T-cell (primary cell): ENCODE results near the gene NBPF9. TPM values are rescaled to one million over a fixed set of nuclear protein-coding genes. Genes with fewer than 3 reads are reported as not detected.
"Not testable (repeated sequence)": the region's sequence is repeated elsewhere in the genome, so short reads cannot be mapped to it uniquely, and the experiment has no call there.

Source experiments
- ATAC-seq, 4 experiments: fragments of 200-7000 bp in 3 of 4; fragments of 150-1000 bp in 1 of 4; cut with Tn5 transposase; replicated peaks in 1 of 4; 1 replicate in 3 of 4; 2 replicates in 1 of 4; pipeline ENCODE4 v1.10.0; 2021; ENCODE audit warnings: moderate library complexity in 3 of 4, mild to moderate bottlenecking in 2 of 4, moderate number of reproducible peaks in 1 of 4
- CTCF ChIA-PET, 2 donors: fragments of 300-600 bp; sonication (Branson Sonifier 250); formaldehyde crosslinking; loops; one replicate each; lab custom pipeline; 2022; ENCODE audit warnings: antibody characterized with exemption in 2 of 2; lab: Charles Lee
- POLR2A ChIA-PET, 2 donors: fragments of 300-600 bp; sonication (Branson Sonifier 250); formaldehyde crosslinking; loops; one replicate each; lab custom pipeline; 2022; ENCODE audit warnings: antibody characterized with exemption in 2 of 2; lab: Charles Lee
- DNase-seq, 35 experiments: peaks; one replicate each; pipeline versions ENCODE4 v3.0.0 to v3.0.0-alpha.2; 2013 to 2023
- H3K27ac ChIP-seq: one replicate; pipeline ENCODE4 v1.5.1; 2013; ENCODE audit warnings: low read length
- H3K27me3 ChIP-seq, 2 experiments: replicated peaks in 1 of 2; 1 replicate in 1 of 2; 2 replicates in 1 of 2; pipeline versions ENCODE4 v1.6.1 to v1.7.0; 2013; ENCODE audit warnings: low read length in 1 of 2, mixed read lengths in 1 of 2; ENCODE audit not compliant: control insufficient read depth in 2 of 2, insufficient read depth in 2 of 2; ENCODE audit errors: extremely low read depth in 1 of 2
- H3K36me3 ChIP-seq, 2 donors: 1 replicate in 1 of 2; 2 replicates in 1 of 2; pipeline versions ENCODE4 v1.6.1 to v1.7.0; 2013; ENCODE audit warnings: low read length in 1 of 2; ENCODE audit not compliant: control insufficient read depth in 2 of 2, insufficient read depth in 1 of 2; ENCODE audit errors: extremely low read depth in 1 of 2
- H3K4me1 ChIP-seq, 2 experiments: 1 replicate in 1 of 2; 2 replicates in 1 of 2; pipeline versions ENCODE4 v1.6.1 to v1.7.0; 2013; ENCODE audit warnings: low read length in 2 of 2, mixed read lengths in 1 of 2; ENCODE audit not compliant: insufficient read depth in 2 of 2, control insufficient read depth in 1 of 2; ENCODE audit errors: extremely low read depth in 1 of 2
- H3K4me3 ChIP-seq, 2 donors: 1 replicate in 1 of 2; 2 replicates in 1 of 2; pipeline versions ENCODE4 v1.5.1 to v1.7.0; 2013; ENCODE audit warnings: mild to moderate bottlenecking in 2 of 2, low read length in 1 of 2, moderate library complexity in 1 of 2; ENCODE audit not compliant: control insufficient read depth in 1 of 2; ENCODE audit errors: extremely low read depth in 1 of 2
- H3K9me3 ChIP-seq: 2 replicates; pipeline ENCODE4 v1.7.0; 2013
- H3K27ac Mint-ChIP-seq, 2 donors: one replicate each; pipeline ENCODE4 v1.8.0; 2020 to 2021; ENCODE audit warnings: mild to moderate bottlenecking in 2 of 2, mixed read lengths in 2 of 2
- H3K27me3 Mint-ChIP-seq, 2 donors: one replicate each; pipeline ENCODE4 v1.8.0; 2021 to 2022; ENCODE audit warnings: mixed read lengths in 2 of 2
- H3K36me3 Mint-ChIP-seq: one replicate; pipeline ENCODE4 v1.8.0; 2021; ENCODE audit warnings: mixed read lengths
- H3K4me1 Mint-ChIP-seq, 3 donors: one replicate each; pipeline ENCODE4 v1.8.0; 2020 to 2022; ENCODE audit warnings: mixed read lengths in 3 of 3, mild to moderate bottlenecking in 1 of 3
- H3K4me3 Mint-ChIP-seq, 3 donors: one replicate each; pipeline ENCODE4 v1.8.0; 2020 to 2022; ENCODE audit warnings: mild to moderate bottlenecking in 3 of 3, mixed read lengths in 3 of 3, moderate library complexity in 3 of 3
- H3K9me3 Mint-ChIP-seq, 3 donors: one replicate each; pipeline ENCODE4 v1.8.0; 2020 to 2022; ENCODE audit warnings: mixed read lengths in 3 of 3
- WGBS: methylation state at CpG from one replicate; pipeline ENCODE4 v1.1.5; 2013; ENCODE audit warnings: missing lambda C conversion rate; ENCODE audit not compliant: insufficient coverage; 5-methylcytosine and 5-hydroxymethylcytosine counted together
- total RNA-seq, 35 experiments: library from RNA in 6 of 35; stranded (reverse) in 6 of 35; fragments of 120-200 nt in 1 of 35; gene quantifications; one replicate each; pipeline versions ENCODE4 v1.2.1 to v1.2.4 and lab custom pipeline; 2013 to 2026

The NBPF9 gene
- total RNA-seq, 5 donors from 2014 or later (not counting 1 experiment from before 2014, with no cell fraction given) = 42.9 to 60.1 (median 45.5) TPM

GRCh38 chr1:149016626-149017025 is 86.7 kb downstream of the NBPF9 start:
- H3K4me3 Mint-ChIP-seq, ATAC-seq, POLR2A ChIA-PET, H3K9me3 ChIP-seq, H3K27me3 Mint-ChIP-seq, H3K27ac ChIP-seq, H3K36me3 ChIP-seq, H3K4me3 ChIP-seq, H3K36me3 Mint-ChIP-seq, H3K4me1 Mint-ChIP-seq, H3K9me3 Mint-ChIP-seq, H3K4me1 ChIP-seq, DNase-seq, CTCF ChIA-PET, H3K27ac Mint-ChIP-seq, H3K27me3 ChIP-seq: not testable (repeated sequence)
- no CpG with 5 or more reads among the region's 2 CpGs for WGBS

- POLR2A ChIA-PET, H3K4me3 ChIP-seq, H3K4me1 Mint-ChIP-seq, CTCF ChIA-PET, ATAC-seq, H3K27ac ChIP-seq, H3K9me3 Mint-ChIP-seq, H3K36me3 Mint-ChIP-seq, H3K4me1 ChIP-seq, H3K36me3 ChIP-seq, H3K27me3 Mint-ChIP-seq, H3K27me3 ChIP-seq, H3K9me3 ChIP-seq, H3K4me3 Mint-ChIP-seq, DNase-seq, H3K27ac Mint-ChIP-seq: not testable (repeated sequence)
- WGBS = no CpG with 5 or more reads among the region's 3 CpGs
Observed at GRCh38 chr1:149015522-149015921, 87.8 kb downstream of the NBPF9 start.

GRCh38 chr1:149013513-149013912 is 89.8 kb downstream of the NBPF9 start:
- H3K9me3 Mint-ChIP-seq, H3K4me1 ChIP-seq, POLR2A ChIA-PET, ATAC-seq, H3K4me1 Mint-ChIP-seq, DNase-seq, H3K27me3 Mint-ChIP-seq, CTCF ChIA-PET, H3K9me3 ChIP-seq, H3K36me3 Mint-ChIP-seq, H3K27ac Mint-ChIP-seq, H3K4me3 ChIP-seq, H3K27me3 ChIP-seq, H3K4me3 Mint-ChIP-seq, H3K27ac ChIP-seq, H3K36me3 ChIP-seq: not testable (repeated sequence)
- no CpG with 5 or more reads among the region's 4 CpGs for WGBS

- H3K36me3 ChIP-seq, H3K36me3 Mint-ChIP-seq, H3K4me1 Mint-ChIP-seq, POLR2A ChIA-PET, H3K4me3 ChIP-seq, DNase-seq, H3K4me1 ChIP-seq, H3K9me3 Mint-ChIP-seq, ATAC-seq, H3K27ac Mint-ChIP-seq, H3K27me3 Mint-ChIP-seq, H3K9me3 ChIP-seq, H3K27ac ChIP-seq, H3K4me3 Mint-ChIP-seq, H3K27me3 ChIP-seq, CTCF ChIA-PET: not testable (repeated sequence)
- WGBS = no CpG with 5 or more reads among the region's 5 CpGs
Observed at GRCh38 chr1:149012599-149012998, 90.8 kb downstream of the NBPF9 start.

GRCh38 chr1:149009761-149010160 is 93.6 kb downstream of the NBPF9 start:
- H3K4me1 Mint-ChIP-seq, H3K36me3 Mint-ChIP-seq: not testable (repeated sequence)
- no CpG with 5 or more reads among the region's 3 CpGs for WGBS

GRCh38 chr1:149008769-149009168 is 94.6 kb downstream of the NBPF9 start:
- H3K4me1 ChIP-seq, POLR2A ChIA-PET, H3K9me3 Mint-ChIP-seq, H3K4me3 ChIP-seq, H3K4me1 Mint-ChIP-seq, H3K27me3 Mint-ChIP-seq, H3K36me3 ChIP-seq, ATAC-seq, CTCF ChIA-PET, H3K27ac Mint-ChIP-seq, H3K27ac ChIP-seq, H3K4me3 Mint-ChIP-seq, H3K9me3 ChIP-seq, H3K36me3 Mint-ChIP-seq, DNase-seq, H3K27me3 ChIP-seq: not testable (repeated sequence)
- no CpG with 5 or more reads among the region's 2 CpGs for WGBS

More at GRCh38 chr1:149009761-149010160, 93.6 kb downstream of the NBPF9 start:
- H3K27ac Mint-ChIP-seq, H3K27ac ChIP-seq, H3K27me3 Mint-ChIP-seq, DNase-seq, H3K9me3 Mint-ChIP-seq, H3K4me1 ChIP-seq, H3K4me3 Mint-ChIP-seq, CTCF ChIA-PET, POLR2A ChIA-PET, ATAC-seq, H3K36me3 ChIP-seq, H3K27me3 ChIP-seq, H3K4me3 ChIP-seq, H3K9me3 ChIP-seq: not testable (repeated sequence)

- not testable (repeated sequence) for H3K27ac Mint-ChIP-seq
- WGBS = no CpG with 5 or more reads among the region's 4 CpGs
Observed at GRCh38 chr1:149008326-149008725, 95.0 kb downstream of the NBPF9 start.

More at GRCh38 chr1:149008326-149008725, 95.0 kb downstream of the NBPF9 start:
- ATAC-seq, H3K27ac ChIP-seq, H3K4me1 Mint-ChIP-seq, H3K9me3 Mint-ChIP-seq, H3K36me3 ChIP-seq, H3K4me3 ChIP-seq, H3K9me3 ChIP-seq, H3K36me3 Mint-ChIP-seq, H3K4me1 ChIP-seq, H3K4me3 Mint-ChIP-seq, CTCF ChIA-PET, H3K27me3 ChIP-seq, H3K27me3 Mint-ChIP-seq, DNase-seq, POLR2A ChIA-PET: not testable (repeated sequence)
